Measurements from ENCODE around the gene NEURL4. TPM values are rescaled to one million over a fixed set of nuclear protein-coding genes. Genes with fewer than 3 reads are reported as not detected.

The NEURL4 gene
- total and polyA plus RNA-seq, 2 donors (not counting 3 experiments of a cell fraction or from before 2014, with no cell fraction given), result 32.0 to 44.9 TPM

GRCh38 chr17:7325031-7325528 is 4.1 kb downstream of the NEURL4 start:
- H3K27ac ChIP-seq (ENCODE audit: insufficient read depth, low read depth, low read length), result no peak overlapping the region

More at GRCh38 chr17:7325031-7325528, 4.1 kb downstream of the NEURL4 start:
- FAIRE-seq (no peak), DNase-seq (ENCODE audit: low read depth, low spot score) (no peak)
- Histone ChIP-seq H3K9me3 (replicated peaks; ENCODE audit: control insufficient read depth, insufficient read depth, low read length) (no peaks in the 10 kb centered on the region), H3K4me2 (ENCODE audit: insufficient read depth, low read length) (no peak overlapping the region), H3K4me3 (replicated peaks in 1 of 3; ENCODE audit: insufficient read depth in 1 of 3, low read depth in 1 of 3, low read length in 3 of 3) (no peak overlapping the region), H3K9ac (replicated peaks; ENCODE audit: extremely low read depth, insufficient read depth, low read length) (no peak overlapping the region), H3K4me1 (ENCODE audit: control insufficient read depth, extremely low read depth, insufficient read depth, low read length) (peaks cover 6% of the 10 kb centered on the region), H3K79me2 (ENCODE audit: control insufficient read depth, insufficient read depth, low read length) (peaks cover 10% of the 10 kb centered on the region), H3K36me3 (ENCODE audit: control insufficient read depth in 2 of 2, extremely low read depth in 1 of 2, insufficient read depth in 2 of 2, low read length in 2 of 2) (peaks cover 10 to 41% of the 10 kb centered on the region in 2 experiments), H3K27me3 (ENCODE audit: control insufficient read depth in 2 of 2, insufficient read depth in 2 of 2, low read length in 2 of 2) (no peaks in the 10 kb centered on the region), H3K9me1 (replicated peaks; ENCODE audit: control insufficient read depth, extremely low read depth, insufficient read depth, low read length) (no peaks in the 10 kb centered on the region), H2AFZ (ENCODE audit: low read depth, low read length) (no peak overlapping the region), H4K20me1 (replicated peaks; ENCODE audit: control insufficient read depth, extremely low read depth, insufficient read depth, low read length) (no peaks in the 10 kb centered on the region)
- ChIA-PET CTCF (interaction anchor here (0.7 to 1.8 kb wide), 11 partner anchors 12 to 280 kb away, joined by 3 to 13 read pairs (median 3); partner anchors contain the start of genes ACAP1, SLC2A4 and TNFSF13), POLR2A (no interaction called here)
- dilution Hi-C loops (cut with MboI; ENCODE audit: extremely low pct_ligation_motif_present, low sequenced_read_pairs), result no loop called here
- TF ChIP-seq MYC (IDR thresholded peaks at IDR 0.05; ENCODE audit: low read depth, low read length) (no peak), FOS (IDR thresholded peaks at IDR 0.05; ENCODE audit: borderline replicate concordance, insufficient read depth, low read length) (no peak), CTCF (IDR thresholded peaks at IDR 0.05; ENCODE audit: extremely low read depth in 1 of 2, insufficient read depth in 1 of 2, low read depth in 1 of 2, low read length in 2 of 2) (no peak), POLR2AphosphoS5 (IDR thresholded peaks at IDR 0.05; ENCODE audit: insufficient read depth, low read depth, low read length) (no peak), GATA2 (IDR thresholded peaks at IDR 0.05; ENCODE audit: insufficient read depth, insufficient read length, low read depth, low read length) (no peak), JUN (IDR thresholded peaks at IDR 0.05; ENCODE audit: borderline replicate concordance, insufficient read depth, insufficient read length, low read depth) (no peak), EZH2 (IDR thresholded peaks at IDR 0.05; ENCODE audit: borderline replicate concordance, low read depth, low read length, severe bottlenecking) (no peak), POLR2A (IDR thresholded peaks at IDR 0.05; ENCODE audit: low read depth, low read length) (no peak)
- TF ChIP-seq, protein P1, sequence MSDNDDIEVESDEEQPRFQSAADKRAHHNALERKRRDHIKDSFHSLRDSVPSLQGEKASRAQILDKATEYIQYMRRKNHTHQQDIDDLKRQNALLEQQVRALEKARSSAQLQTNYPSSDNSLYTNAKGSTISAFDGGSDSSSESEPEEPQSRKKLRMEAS (IDR thresholded peaks at IDR 0.05; ENCODE audit: insufficient read depth, insufficient read length), result no peak
- intact Hi-C loops (cut with micrococcal nuclease), result no loop called here
- no TSS peak for BruUV-seq (replicated peaks)

All from endothelial cell of umbilical vein (primary cell).